Trophoblast cell (in vitro differentiated cells and primary cell): ENCODE measurements around the gene CCNI2.

Experiments used
- DNase-seq, 2 donors: peaks; one replicate each; pipeline ENCODE4 v3.0.0-alpha.2; 2016
- H2AFZ ChIP-seq: 2 replicates; pipeline ENCODE4 v1.6.1; 2013; ENCODE audit warnings: low read length, moderate library complexity, mild to moderate bottlenecking; ENCODE audit not compliant: insufficient read depth, poor library complexity
- H2AK5ac ChIP-seq: 2 replicates; pipeline ENCODE4 v1.6.1; 2013; ENCODE audit warnings: mild to moderate bottlenecking, low read length
- H2BK120ac ChIP-seq: 2 replicates; pipeline ENCODE4 v1.6.1; 2013; ENCODE audit warnings: low read length, mild to moderate bottlenecking, moderate library complexity; ENCODE audit not compliant: insufficient read depth, poor library complexity
- H2BK12ac ChIP-seq: 2 replicates; pipeline ENCODE4 v1.6.1; 2013; ENCODE audit warnings: mild to moderate bottlenecking, low read length, moderate library complexity
- H2BK5ac ChIP-seq: 2 replicates; pipeline ENCODE4 v1.6.1; 2013; ENCODE audit warnings: low read length, low read depth, moderate library complexity, mild to moderate bottlenecking; ENCODE audit not compliant: poor library complexity
- H3K14ac ChIP-seq: 2 replicates; pipeline ENCODE4 v1.6.1; 2013; ENCODE audit warnings: mild to moderate bottlenecking, low read length
- H3K18ac ChIP-seq: 2 replicates; pipeline ENCODE4 v1.6.1; 2013; ENCODE audit warnings: mild to moderate bottlenecking, low read length
- H3K23ac ChIP-seq: 2 replicates; pipeline ENCODE4 v1.6.1; 2013; ENCODE audit warnings: low read length
- H3K27ac ChIP-seq: 2 replicates; pipeline ENCODE4 v1.5.1; 2013; ENCODE audit warnings: low read depth, mild to moderate bottlenecking, inconsistent platforms, low read length, moderate library complexity
- H3K27me3 ChIP-seq: 2 replicates; pipeline ENCODE4 v1.6.1; 2013; ENCODE audit warnings: inconsistent platforms, mild to moderate bottlenecking, low read length, moderate library complexity; ENCODE audit not compliant: insufficient read depth
- H3K36me3 ChIP-seq, 2 experiments: 1 replicate in 1 of 2; 2 replicates in 1 of 2; pipeline ENCODE4 v1.6.1; 2013; ENCODE audit warnings: low read length in 2 of 2, mild to moderate bottlenecking in 2 of 2, moderate library complexity in 1 of 2; ENCODE audit not compliant: insufficient read depth in 2 of 2, control insufficient read depth in 1 of 2
- H3K4ac ChIP-seq: 2 replicates; pipeline ENCODE4 v1.6.1; 2013; ENCODE audit warnings: low read depth, mild to moderate bottlenecking, low read length, moderate library complexity
- H3K4me1 ChIP-seq, 2 experiments: 1 replicate in 1 of 2; 2 replicates in 1 of 2; pipeline ENCODE4 v1.6.1; 2013; ENCODE audit warnings: low read length in 2 of 2, mild to moderate bottlenecking in 2 of 2, moderate library complexity in 1 of 2; ENCODE audit not compliant: insufficient read depth in 2 of 2, control insufficient read depth in 1 of 2
- H3K4me2 ChIP-seq: 2 replicates; pipeline ENCODE4 v1.6.1; 2013; ENCODE audit warnings: inconsistent platforms, mild to moderate bottlenecking, low read length, moderate library complexity
- H3K4me3 ChIP-seq: 2 replicates; pipeline ENCODE4 v1.5.1; 2013; ENCODE audit warnings: mild to moderate bottlenecking, low read depth, low read length, inconsistent platforms
- H3K79me1 ChIP-seq: one replicate; pipeline ENCODE4 v1.6.1; 2013; ENCODE audit warnings: low read length
- H3K79me2 ChIP-seq: 2 replicates; pipeline ENCODE4 v1.6.1; 2013; ENCODE audit warnings: low read length, mild to moderate bottlenecking; ENCODE audit not compliant: control insufficient read depth, insufficient read depth, poor library complexity
- H3K9ac ChIP-seq: 2 replicates; pipeline ENCODE4 v1.6.1; 2013; ENCODE audit warnings: mild to moderate bottlenecking, low read length
- H3K9me3 ChIP-seq: 2 replicates; pipeline ENCODE4 v1.6.1; 2013; ENCODE audit warnings: low read depth, mild to moderate bottlenecking, control low read depth, inconsistent platforms, low read length; ENCODE audit not compliant: insufficient read depth
- H4K12ac ChIP-seq: 2 replicates; pipeline ENCODE4 v1.6.1; 2013; ENCODE audit warnings: low read depth, mild to moderate bottlenecking, low read length, moderate library complexity
- H4K8ac ChIP-seq: 2 replicates; pipeline ENCODE4 v1.6.1; 2013; ENCODE audit warnings: low read depth, mild to moderate bottlenecking, low read length, moderate library complexity
- H4K91ac ChIP-seq: one replicate; pipeline ENCODE4 v1.6.1; 2013; ENCODE audit warnings: low read depth, mild to moderate bottlenecking, low read length, moderate library complexity
- WGBS: extraction: QIAGEN DNeasy Blood & Tissue Kit; methylation state at CpG from one replicate; pipeline ENCODE4 v1.1.7; 2013; ENCODE audit warnings: missing lambda C conversion rate; ENCODE audit not compliant: insufficient read length, insufficient coverage; ENCODE audit errors: extremely low coverage; 5-methylcytosine and 5-hydroxymethylcytosine counted together

CCNI2 gene

GRCh38 chr5:132718544-132719312 lies 28.5 kb upstream of the CCNI2 start:
- Histone ChIP-seq H3K14ac (no peak overlapping the region), H4K8ac (no peak overlapping the region), H2BK120ac (no peak overlapping the region), H2BK5ac (no peak overlapping the region), H3K9me3 (no peaks in the 10 kb centered on the region), H3K4ac (no peak overlapping the region), H3K4me2 (no peak overlapping the region), H4K12ac (no peak overlapping the region), H3K27ac (no peak overlapping the region), H3K4me1 (no peaks in the 10 kb centered on the region), H2BK12ac (no peak overlapping the region), H3K27me3 (no peaks in the 10 kb centered on the region), H3K79me1 (no peaks in the 10 kb centered on the region), H3K79me2 (no peaks in the 10 kb centered on the region), H3K18ac (no peak overlapping the region), H4K91ac (no peak overlapping the region), H3K9ac (no peak overlapping the region), H3K4me3 (no peak overlapping the region), H2AFZ (no peak overlapping the region), H2AK5ac (no peak overlapping the region), H3K36me3 (peaks cover 4% of the 10 kb centered on the region in 2 experiments), H3K23ac (no peak overlapping the region)
- DNase-seq, result no peak
- no CpG with 5 or more reads among the region's 5 CpGs for WGBS

GRCh38 chr5:132725745-132726144 lies 21.5 kb upstream of the CCNI2 start:
- WGBS, result no CpG with 5 or more reads among the region's 2 CpGs
- Histone ChIP-seq H3K9me3 (no peaks in the 10 kb centered on the region), H4K91ac (no peak overlapping the region)

DNA sequence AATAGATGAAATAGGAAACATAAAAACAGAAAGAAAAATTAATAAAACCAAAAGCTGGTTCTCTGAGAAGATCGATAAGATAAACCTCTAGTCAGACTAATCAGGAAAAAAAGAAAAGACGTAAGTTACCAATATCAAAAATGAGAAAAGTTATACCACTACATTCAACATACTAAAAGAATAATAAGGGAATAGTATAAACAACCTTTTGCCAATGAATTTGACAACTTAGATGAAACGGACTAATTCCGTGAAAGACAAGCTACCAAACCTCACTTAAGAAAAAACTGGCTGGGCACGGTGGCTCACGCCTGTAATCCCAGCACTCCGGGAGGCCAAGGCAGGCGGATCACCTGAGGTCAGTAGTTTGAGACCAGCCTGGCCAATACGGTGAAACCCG lies 17.3 kb upstream of the CCNI2 start:
- WGBS, result no CpG with 5 or more reads among the region's 10 CpGs
- no peak overlapping the region for H2BK5ac ChIP-seq

More at GRCh38 chr5:132725745-132726144, 21.5 kb upstream of the CCNI2 start:
- H2BK5ac ChIP-seq, result no peak overlapping the region
- H3K27ac ChIP-seq, result no peak overlapping the region
- no peaks in the 10 kb centered on the region for H3K79me2 ChIP-seq
- H4K12ac ChIP-seq, result no peak overlapping the region
- DNase-seq, result no peak
- no peak overlapping the region for H3K18ac ChIP-seq
- H3K4ac ChIP-seq, result no peak overlapping the region
- no peaks in the 10 kb centered on the region for H3K27me3 ChIP-seq
- H2BK120ac ChIP-seq, result no peak overlapping the region
- no peak overlapping the region for H4K8ac ChIP-seq
- peaks cover 3 to 4% of the 10 kb centered on the region in 2 experiments for H3K36me3 ChIP-seq
- H3K4me2 ChIP-seq, result no peak overlapping the region
- no peak overlapping the region for H3K4me3 ChIP-seq
- no peak overlapping the region for H2AFZ ChIP-seq
- no peaks in the 10 kb centered on the region for H3K79me1 ChIP-seq
- no peak overlapping the region for H3K23ac ChIP-seq
- no peak overlapping the region for H3K9ac ChIP-seq
- no peak overlapping the region for H2BK12ac ChIP-seq
- H2AK5ac ChIP-seq, result no peak overlapping the region
- no peaks in the 10 kb centered on the region for H3K4me1 ChIP-seq
- no peak overlapping the region for H3K14ac ChIP-seq

GRCh38 chr5:132733499-132734148 lies 13.6 kb upstream of the CCNI2 start:
- Histone ChIP-seq H2AK5ac (no peak overlapping the region), H4K8ac (no peak overlapping the region), H2AFZ (no peak overlapping the region), H2BK120ac (no peak overlapping the region), H3K4me2 (no peak overlapping the region), H3K23ac (no peak overlapping the region), H3K14ac (no peak overlapping the region), H3K9ac (no peak overlapping the region), H3K18ac (no peak overlapping the region), H3K79me2 (peaks cover 4% of the 10 kb centered on the region), H3K27me3 (no peaks in the 10 kb centered on the region), H2BK12ac (no peak overlapping the region), H3K27ac (no peak overlapping the region), H3K36me3 (peaks cover 3 to 8% of the 10 kb centered on the region in 2 experiments), H2BK5ac (no peak overlapping the region), H4K12ac (no peak overlapping the region), H3K79me1 (peaks cover 4% of the 10 kb centered on the region), H3K4me1 (peaks cover 3 to 4% of the 10 kb centered on the region in 2 experiments), H4K91ac (no peak overlapping the region), H3K4ac (no peak overlapping the region), H3K9me3 (no peaks in the 10 kb centered on the region), H3K4me3 (no peak overlapping the region)
- no peak for DNase-seq
- WGBS, result no CpG with 5 or more reads among the region's 2 CpGs

More for the DNA sequence above, 17.3 kb upstream of the CCNI2 start:
- H2AFZ ChIP-seq, result no peak overlapping the region
- no peak overlapping the region for H3K18ac ChIP-seq
- no peak overlapping the region for H3K4ac ChIP-seq
- DNase-seq, result no peak
- H3K79me1 ChIP-seq, result no peaks in the 10 kb centered on the region
- H3K36me3 ChIP-seq, result peaks cover 3 to 8% of the 10 kb centered on the region in 2 experiments
- no peak overlapping the region for H4K91ac ChIP-seq
- H3K79me2 ChIP-seq, result no peaks in the 10 kb centered on the region
- H3K27me3 ChIP-seq, result no peaks in the 10 kb centered on the region
- H3K4me3 ChIP-seq, result no peak overlapping the region
- no peak overlapping the region for H3K4me2 ChIP-seq
- H3K14ac ChIP-seq, result no peak overlapping the region
- no peak overlapping the region for H2AK5ac ChIP-seq
- H3K9me3 ChIP-seq, result no peaks in the 10 kb centered on the region
- H2BK12ac ChIP-seq, result no peak overlapping the region
- H3K4me1 ChIP-seq, result no peaks in the 10 kb centered on the region
- H4K8ac ChIP-seq, result no peak overlapping the region
- H2BK120ac ChIP-seq, result no peak overlapping the region
- H3K23ac ChIP-seq, result no peak overlapping the region
- H4K12ac ChIP-seq, result no peak overlapping the region
- H3K9ac ChIP-seq, result no peak overlapping the region
- no peak overlapping the region for H3K27ac ChIP-seq
